Endometrium (tissue), 2 donors: ENCODE measurements around the gene CENPO.

Experiments
- FAIRE-seq: peaks from 2 replicates; lab custom pipeline; 2012; peaks lifted over from hg19 to GRCh38; lab: Jason Lieb, UNC
- donor health status: control.
- donor health status: control.

CENPO gene, protein sequence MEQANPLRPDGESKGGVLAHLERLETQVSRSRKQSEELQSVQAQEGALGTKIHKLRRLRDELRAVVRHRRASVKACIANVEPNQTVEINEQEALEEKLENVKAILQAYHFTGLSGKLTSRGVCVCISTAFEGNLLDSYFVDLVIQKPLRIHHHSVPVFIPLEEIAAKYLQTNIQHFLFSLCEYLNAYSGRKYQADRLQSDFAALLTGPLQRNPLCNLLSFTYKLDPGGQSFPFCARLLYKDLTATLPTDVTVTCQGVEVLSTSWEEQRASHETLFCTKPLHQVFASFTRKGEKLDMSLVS

DNA sequence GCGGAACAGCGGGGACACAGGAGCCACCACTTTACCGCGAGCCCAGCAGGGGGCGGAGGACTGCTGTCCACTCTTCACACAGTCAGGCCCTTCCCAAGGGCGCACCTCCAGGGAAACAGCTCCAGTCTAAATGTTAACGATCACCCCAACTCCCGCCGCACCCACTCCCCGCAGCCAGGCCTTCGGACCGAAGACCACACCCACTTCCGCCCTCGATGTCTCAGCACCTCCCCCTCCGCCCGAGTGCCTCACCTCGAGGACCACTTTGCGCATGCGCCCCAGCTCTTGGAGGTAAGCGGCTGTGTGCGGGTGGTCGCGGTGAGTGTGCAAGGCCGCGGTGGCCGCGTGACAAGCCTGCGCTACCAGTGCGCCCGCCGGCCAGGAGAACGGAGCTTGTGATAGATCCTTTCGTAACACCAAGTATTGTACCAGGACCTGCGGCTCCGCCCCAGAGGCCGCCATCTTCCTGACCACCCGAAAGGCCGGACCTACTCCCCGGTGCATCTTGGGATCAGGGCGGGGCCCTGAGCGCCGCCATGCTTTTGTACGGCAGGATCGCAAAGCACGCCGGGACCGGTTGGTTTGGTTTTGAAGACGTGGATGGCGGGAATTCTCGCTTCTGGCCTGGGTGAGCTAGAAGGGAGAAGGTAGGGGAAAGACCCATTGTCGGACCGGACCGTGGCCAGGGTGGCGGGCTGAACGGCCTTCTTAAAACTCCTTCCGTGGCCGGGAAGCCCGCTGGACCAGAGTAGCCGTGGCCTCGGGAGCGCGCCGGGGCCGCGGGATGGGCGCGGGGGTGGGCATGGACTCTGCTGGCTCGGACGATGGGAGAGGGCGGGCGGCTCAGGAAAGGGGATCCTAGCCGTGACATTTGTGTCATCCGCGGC is at the start of gene CENPO, which contains the start of gene PTRHD1:
CENPO (plus strand) TSS at position 552 of the 887 bp plus-strand sequence. CDS start 495 bp downstream, outside the sequence.
PTRHD1 (minus strand) TSS at position 518 of the 887 bp plus-strand sequence; CDS start at position 504, 14 bp downstream.
- FAIRE-seq, result peak; percentile 72

GRCh38 chr2:24743924-24744323 is 49.3 kb upstream of the CENPO start:
- no peak for FAIRE-seq

GRCh38 chr2:24744356-24744755 is 48.9 kb upstream of the CENPO start:
- FAIRE-seq, result no peak

DNA sequence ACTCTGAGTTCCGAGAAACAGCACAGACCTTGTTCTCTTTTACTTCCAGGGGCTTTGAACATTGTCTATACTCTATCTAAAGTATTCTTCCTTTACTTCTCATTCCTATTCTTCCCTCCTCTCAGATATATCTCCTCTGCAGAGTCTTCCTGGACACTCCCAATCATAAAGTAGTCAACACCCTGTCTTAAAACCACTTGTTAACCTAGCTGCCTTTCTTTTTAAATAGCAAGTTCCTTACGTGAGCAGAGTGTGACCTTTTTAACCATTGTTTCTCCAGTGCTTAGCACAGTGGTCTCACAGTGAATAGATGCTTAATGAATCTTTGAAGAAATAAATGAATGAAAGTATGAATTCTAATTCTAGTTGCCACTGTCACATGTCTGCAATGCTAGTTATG is 47.4 kb upstream of the CENPO start:
- FAIRE-seq, result no peak

DNA sequence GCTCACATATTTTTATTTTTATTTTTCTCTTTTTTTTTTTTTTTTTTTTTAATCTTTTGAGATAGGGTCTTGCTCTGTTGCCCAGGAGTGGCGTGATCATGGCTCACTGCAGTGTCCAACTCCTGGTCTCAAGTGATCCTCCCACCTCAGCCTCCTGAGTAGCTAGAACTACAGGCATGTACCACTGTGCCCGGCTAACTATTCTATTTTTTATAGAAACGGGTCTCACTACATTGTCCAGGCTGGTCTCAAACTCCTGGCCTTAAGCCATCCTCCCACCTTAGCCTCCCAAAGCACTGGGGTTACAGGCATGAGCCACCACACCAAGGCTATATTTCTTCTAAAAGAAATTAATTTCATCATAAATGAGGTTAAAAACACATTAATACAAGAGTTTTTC is 45.9 kb upstream of the CENPO start:
- FAIRE-seq, result no peak

GRCh38 chr2:24749069-24749691 is 44.0 kb upstream of the CENPO start:
- no peak for FAIRE-seq

DNA sequence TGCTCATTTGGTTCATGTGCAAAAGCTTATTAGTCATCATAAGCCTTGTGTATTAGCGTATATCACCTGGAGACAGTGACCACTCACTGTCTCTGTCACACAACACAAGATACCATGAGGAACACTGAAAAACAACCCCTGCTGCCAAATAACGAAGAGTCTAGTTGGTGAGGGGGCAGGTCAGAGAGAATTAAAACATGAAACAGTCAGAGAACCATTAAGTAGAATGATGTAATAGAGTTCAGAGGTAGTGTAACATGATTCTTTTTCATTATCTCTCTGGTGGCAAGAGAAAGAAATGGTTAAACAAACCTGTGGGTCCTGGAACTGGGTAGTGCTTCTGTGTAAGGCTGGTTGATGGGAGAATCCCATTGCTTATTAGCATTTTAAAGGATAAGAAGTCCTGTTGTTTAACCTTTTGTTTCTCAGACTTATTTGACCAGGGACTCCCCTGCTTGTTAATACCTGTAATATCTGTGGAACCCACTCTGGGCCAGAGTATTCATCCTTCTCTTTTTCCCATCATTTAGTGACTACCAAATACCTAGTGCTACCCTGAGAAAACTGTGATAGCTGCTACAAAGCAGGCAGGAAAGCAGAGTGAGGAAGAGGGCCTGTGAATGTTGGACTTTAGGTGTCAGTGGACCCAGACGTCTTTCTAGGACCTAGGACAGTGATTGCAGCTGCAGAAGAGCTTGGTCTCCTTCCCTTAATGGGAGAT is 38.1 kb upstream of the CENPO start:
- no peak for FAIRE-seq

GRCh38 chr2:24756789-24757188 is 36.4 kb upstream of the CENPO start:
- no peak for FAIRE-seq

DNA sequence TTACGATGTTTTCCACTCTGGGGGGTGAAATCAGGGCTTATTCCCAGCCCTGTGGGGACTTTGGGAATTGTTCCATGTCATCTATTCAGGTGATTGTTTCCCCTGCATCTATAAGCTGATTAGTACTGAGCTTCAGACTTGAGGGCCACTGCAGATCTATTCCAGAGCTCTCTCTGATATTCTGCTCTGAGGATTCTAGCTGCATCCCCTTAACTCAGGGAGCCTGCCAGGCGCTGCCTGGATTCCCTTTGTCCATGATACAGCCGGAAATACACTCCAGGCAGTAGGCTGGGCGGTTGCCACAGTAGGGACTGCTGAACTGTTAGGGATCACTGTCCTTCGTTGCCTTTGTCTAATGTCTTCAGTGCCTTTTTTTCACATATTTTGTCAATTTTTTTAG is 31.4 kb upstream of the CENPO start:
- FAIRE-seq, result no peak

GRCh38 chr2:24762518-24762917 is 30.7 kb upstream of the CENPO start:
- FAIRE-seq, result no peak

- FAIRE-seq, result no peak
Measured at GRCh38 chr2:24763843-24764242, 29.4 kb upstream of the CENPO start.

DNA sequence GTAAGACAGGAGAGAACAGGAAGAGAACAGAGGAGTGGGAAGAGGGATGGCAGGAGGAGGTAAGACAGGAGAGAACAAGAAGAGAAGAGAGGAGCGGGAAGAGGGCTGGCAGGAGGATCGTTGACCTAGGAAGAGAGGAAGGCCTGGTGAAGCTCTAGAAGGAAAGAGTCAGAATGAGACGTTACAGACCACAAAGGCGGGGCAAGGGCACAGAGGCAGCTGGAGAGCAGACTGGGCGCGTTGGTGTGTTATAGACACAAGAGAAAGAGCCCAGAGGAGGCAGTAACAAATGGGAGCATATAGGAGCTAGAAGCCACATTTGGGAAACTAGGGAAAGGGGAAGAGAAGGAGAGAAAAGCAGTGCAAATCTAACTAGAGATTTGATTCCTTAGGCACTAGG is 26.6 kb upstream of the CENPO start:
- FAIRE-seq, result no peak

DNA sequence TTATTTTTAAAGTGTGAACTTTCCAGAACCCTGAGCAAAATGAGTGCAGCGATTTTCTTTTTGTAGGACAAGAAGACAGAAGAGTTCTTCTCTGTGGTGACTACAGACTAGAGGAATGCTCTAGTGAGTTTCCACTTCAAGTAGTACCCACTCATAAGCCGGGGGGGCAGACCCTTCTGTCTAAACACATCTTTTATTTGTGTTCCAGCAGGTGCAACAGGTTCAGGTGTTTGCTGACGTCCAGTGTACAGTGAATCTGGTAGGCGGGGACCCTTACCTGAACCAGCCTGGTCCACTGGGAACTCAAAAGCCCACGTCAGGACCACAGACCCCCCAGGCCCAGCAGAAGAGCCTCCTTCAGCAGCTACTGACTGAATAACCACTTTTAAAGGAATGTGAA is 25.2 kb upstream of the CENPO start:
- no peak for FAIRE-seq

DNA sequence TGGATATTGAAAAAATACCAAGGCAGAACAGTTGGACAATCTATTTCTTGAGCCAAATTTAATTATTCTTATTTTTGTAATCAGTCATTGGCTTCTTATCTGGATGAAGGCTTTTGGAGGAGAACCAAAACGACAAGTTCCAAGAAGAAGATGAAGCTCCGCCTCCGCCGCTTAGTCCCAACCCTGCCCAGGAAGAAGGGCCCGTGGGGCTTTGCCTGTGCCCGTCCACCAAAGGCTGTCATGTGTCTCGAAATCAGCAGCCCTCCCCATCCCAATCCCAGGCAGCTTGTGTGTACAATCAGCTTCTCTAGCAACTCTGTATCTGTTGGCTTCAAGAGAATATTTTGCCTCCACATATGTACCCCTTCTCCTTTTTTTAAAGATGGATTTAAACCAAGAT is 24.6 kb upstream of the CENPO start:
- no peak for FAIRE-seq

- no peak for FAIRE-seq
Measured at GRCh38 chr2:24771061-24771460, 22.2 kb upstream of the CENPO start.

DNA sequence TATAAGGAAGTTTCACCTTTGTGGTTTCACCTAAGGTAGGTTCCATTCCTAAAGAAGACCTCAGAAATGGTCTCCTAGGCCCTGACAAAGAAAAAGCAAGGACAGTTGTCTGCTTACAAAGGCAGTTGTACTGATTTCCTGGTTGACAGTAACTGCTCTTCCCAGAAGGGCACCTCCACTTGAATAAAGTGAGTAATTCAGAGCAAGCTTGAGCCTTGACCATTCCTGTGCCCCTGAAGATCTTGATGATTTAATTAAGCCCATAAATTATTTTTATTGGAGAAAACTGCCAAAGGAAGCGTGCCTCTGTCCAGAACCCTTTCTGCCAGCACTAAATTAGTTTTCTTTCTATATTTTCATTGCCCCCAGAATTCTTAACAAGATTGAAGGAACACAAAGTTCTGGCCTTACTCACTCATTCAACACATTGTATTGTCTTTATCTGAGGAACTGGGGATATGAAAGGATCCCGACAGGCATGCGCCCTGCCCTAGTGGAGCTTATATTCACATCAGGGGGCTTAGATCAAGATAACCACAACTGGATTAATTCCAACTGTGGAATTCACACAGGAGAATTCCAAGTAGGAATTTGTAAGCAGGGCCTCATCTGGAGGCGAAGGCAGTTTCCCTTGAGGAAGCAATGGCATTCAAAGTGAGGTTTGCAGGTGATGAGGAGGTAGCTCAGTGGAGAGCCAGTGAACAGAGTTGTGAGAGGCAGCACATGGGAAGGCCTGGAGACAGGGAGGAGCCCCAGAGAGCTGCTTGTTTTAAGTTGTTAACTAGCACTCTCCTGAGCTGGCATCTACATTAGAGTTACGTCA is 21.2 kb upstream of the CENPO start:
- FAIRE-seq, result no peak

GRCh38 chr2:24774373-24774772 is 18.9 kb upstream of the CENPO start:
- no peak for FAIRE-seq

DNA sequence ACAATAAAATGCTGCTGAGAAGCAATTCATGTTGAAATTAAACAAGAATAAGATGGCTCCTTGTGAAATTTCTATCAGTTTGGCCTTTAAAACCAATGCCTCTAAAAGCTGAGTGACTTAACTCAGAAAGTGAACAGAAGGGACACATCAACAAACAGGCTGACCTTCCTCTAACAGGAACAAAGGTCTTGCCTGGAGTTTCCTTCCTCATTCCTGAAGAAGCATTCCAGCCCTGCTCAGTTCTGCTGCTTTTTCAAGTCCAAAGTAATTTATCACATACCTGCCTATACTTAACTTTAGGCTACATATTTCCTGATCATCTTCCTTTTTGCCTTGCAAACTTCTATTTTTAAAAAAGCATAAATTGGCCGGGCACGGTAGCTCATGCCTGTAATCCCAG is 14.1 kb upstream of the CENPO start:
- no peak for FAIRE-seq

- FAIRE-seq, result no peak
Measured at GRCh38 chr2:24783641-24784040, 9.6 kb upstream of the CENPO start.

- no peak for FAIRE-seq
Measured at GRCh38 chr2:24785671-24786321, 7.4 kb upstream of the CENPO start.

DNA sequence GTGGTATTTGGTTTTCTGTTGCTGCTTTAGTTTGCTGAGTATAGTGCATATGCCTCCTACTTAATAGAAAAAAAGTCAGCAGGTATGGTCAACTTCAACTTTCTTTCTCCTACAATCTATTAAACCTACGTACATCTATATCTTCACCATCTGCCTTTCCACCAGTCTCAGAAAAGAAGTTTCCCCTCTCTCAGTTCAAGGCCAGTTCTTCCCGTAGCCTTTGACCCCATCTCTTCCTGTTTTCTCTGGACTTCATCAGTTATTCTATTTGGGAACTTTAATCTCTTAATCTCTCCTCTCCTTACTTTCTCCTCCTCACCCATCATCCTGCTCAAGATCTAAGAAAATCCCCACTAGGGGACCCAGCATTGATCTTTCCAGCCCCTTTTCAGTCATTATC is 5.7 kb upstream of the CENPO start:
- FAIRE-seq, result no peak
